H9 (cell line): ENCODE measurements around the gene CRABP2. TPM values are rescaled to one million over a fixed set of nuclear protein-coding genes. Genes with fewer than 3 reads are reported as not detected.

Experiments
- DNase-seq: peaks from one replicate; pipeline ENCODE4 v3.0.0-alpha.2; 2017
- H2AFZ ChIP-seq: one replicate; pipeline ENCODE4 v1.6.1; 2013; ENCODE audit warnings: mild to moderate bottlenecking, low read length, control low read depth, moderate library complexity
- H2AK5ac ChIP-seq: 2 replicates; pipeline ENCODE4 v1.6.1; 2013; ENCODE audit warnings: low read length, control low read depth, mixed read lengths; ENCODE audit not compliant: insufficient read length
- H2BK120ac ChIP-seq: one replicate; pipeline ENCODE4 v1.6.1; 2013; ENCODE audit warnings: low read depth, mild to moderate bottlenecking, low read length, control low read depth, inconsistent platforms; ENCODE audit not compliant: poor library complexity, severe bottlenecking
- H2BK12ac ChIP-seq: 2 replicates; pipeline ENCODE4 v1.6.1; 2013; ENCODE audit warnings: low read length, control low read depth, mixed read lengths, low read depth; ENCODE audit not compliant: insufficient read length
- H2BK15ac ChIP-seq: 2 replicates; pipeline ENCODE4 v1.6.1; 2013; ENCODE audit warnings: low read depth, low read length, control low read depth
- H2BK20ac ChIP-seq: one replicate; pipeline ENCODE4 v1.6.1; 2013; ENCODE audit warnings: low read depth, mild to moderate bottlenecking, low read length, control low read depth, inconsistent platforms; ENCODE audit not compliant: poor library complexity, severe bottlenecking
- H2BK5ac ChIP-seq: 2 replicates; pipeline ENCODE4 v1.6.1; 2013; ENCODE audit warnings: low read length, control low read depth, mixed read lengths; ENCODE audit not compliant: insufficient read length
- H3K14ac ChIP-seq: 2 replicates; pipeline ENCODE4 v1.6.1; 2013; ENCODE audit warnings: low read length, control low read depth; ENCODE audit not compliant: insufficient read depth
- H3K18ac ChIP-seq: 2 replicates; pipeline ENCODE4 v1.6.1; 2013; ENCODE audit warnings: low read depth, mild to moderate bottlenecking, mixed read lengths, low read length, control low read depth; ENCODE audit not compliant: insufficient read length
- H3K23ac ChIP-seq: 2 replicates; pipeline ENCODE4 v1.6.1; 2013; ENCODE audit warnings: low read length, control low read depth, mixed read lengths, low read depth; ENCODE audit not compliant: insufficient read length
- H3K23me2 ChIP-seq: 2 replicates; pipeline ENCODE4 v1.6.1; 2013; ENCODE audit warnings: low read depth, mild to moderate bottlenecking, mixed read lengths, low read length, control low read depth; ENCODE audit not compliant: insufficient read length, poor library complexity, severe bottlenecking
- H3K27ac ChIP-seq: 2 replicates; pipeline ENCODE4 v1.5.1; 2013; ENCODE audit warnings: low read length, control low read depth, mixed read lengths, low read depth; ENCODE audit not compliant: insufficient read length
- H3K27me3 ChIP-seq: 2 replicates; pipeline ENCODE4 v1.6.1; 2013; ENCODE audit warnings: low read length, control low read depth, inconsistent platforms; ENCODE audit not compliant: insufficient read depth
- H3K4ac ChIP-seq: 2 replicates; pipeline ENCODE4 v1.6.1; 2013; ENCODE audit warnings: low read depth, mild to moderate bottlenecking, control low read depth, inconsistent platforms, low read length, moderate library complexity
- H3K4me1 ChIP-seq: 2 replicates; pipeline ENCODE4 v1.6.1; 2013; ENCODE audit warnings: low read length, control low read depth, inconsistent platforms; ENCODE audit not compliant: insufficient read depth
- H3K4me2 ChIP-seq: 2 replicates; pipeline ENCODE4 v1.6.1; 2013; ENCODE audit warnings: low read length, control low read depth, mixed read lengths; ENCODE audit not compliant: insufficient read length, insufficient read depth
- H3K56ac ChIP-seq: 2 replicates; pipeline ENCODE4 v1.6.1; 2013; ENCODE audit warnings: low read depth, mild to moderate bottlenecking, mixed read lengths, low read length, control low read depth; ENCODE audit not compliant: insufficient read length
- H3K79me1 ChIP-seq: 2 replicates; pipeline ENCODE4 v1.6.1; 2013; ENCODE audit warnings: low read depth, mild to moderate bottlenecking, moderate library complexity, low read length, control low read depth, inconsistent platforms; ENCODE audit not compliant: insufficient read depth, poor library complexity, severe bottlenecking
- H3K79me2 ChIP-seq: 2 replicates; pipeline ENCODE4 v1.6.1; 2013; ENCODE audit warnings: low read length, control low read depth, inconsistent platforms; ENCODE audit not compliant: insufficient read depth
- H3K9ac ChIP-seq: 2 replicates; pipeline ENCODE4 v1.6.1; 2013; ENCODE audit warnings: low read length, control low read depth, mixed read lengths; ENCODE audit not compliant: insufficient read length; ENCODE audit errors: extremely low read depth
- H3K9me3 ChIP-seq: one replicate; pipeline ENCODE4 v1.6.1; 2013; ENCODE audit warnings: low read depth, low read length, inconsistent platforms; ENCODE audit not compliant: control insufficient read depth
- H3T11ph ChIP-seq: one replicate; pipeline ENCODE4 v1.6.1; 2013; ENCODE audit warnings: mild to moderate bottlenecking, low read length, control low read depth, inconsistent platforms
- H4K20me1 ChIP-seq: one replicate; pipeline ENCODE4 v1.6.1; 2013; ENCODE audit not compliant: control insufficient read depth, insufficient read length, insufficient read depth
- H4K5ac ChIP-seq: 2 replicates; pipeline ENCODE4 v1.6.1; 2013; ENCODE audit warnings: low read depth, mild to moderate bottlenecking, mixed read lengths, low read length, control low read depth; ENCODE audit not compliant: insufficient read length
- H4K8ac ChIP-seq: replicated peaks from 2 replicates; pipeline ENCODE4 v1.6.1; 2013; ENCODE audit warnings: low read length, control low read depth, mixed read lengths, low read depth; ENCODE audit not compliant: insufficient read length
- H4K91ac ChIP-seq: 2 replicates; pipeline ENCODE4 v1.6.1; 2013; ENCODE audit warnings: low read depth, mild to moderate bottlenecking, moderate library complexity, mixed read lengths, low read length, control low read depth; ENCODE audit not compliant: insufficient read length
- H3K27ac Mint-ChIP-seq, 3 experiments: 2 replicates in 2 of 3; 3 replicates in 1 of 3; pipeline ENCODE4 v1.8.0; 2020 to 2021; ENCODE audit warnings: mixed read lengths in 3 of 3, mild to moderate bottlenecking in 1 of 3, moderate library complexity in 1 of 3
- H3K27me3 Mint-ChIP-seq: 2 replicates; pipeline ENCODE4 v1.8.0; 2021; ENCODE audit warnings: low read depth, mild to moderate bottlenecking, moderate library complexity, mixed read lengths
- H3K36me3 Mint-ChIP-seq, 3 experiments: 2 replicates in 2 of 3; 3 replicates in 1 of 3; pipeline ENCODE4 v1.8.0; 2020 to 2021; ENCODE audit warnings: low read depth in 3 of 3, mixed read lengths in 3 of 3; ENCODE audit not compliant: insufficient read depth in 1 of 3
- H3K4me1 Mint-ChIP-seq, 2 experiments: 2 replicates each; pipeline ENCODE4 v1.8.0; 2020; ENCODE audit warnings: mixed read lengths in 2 of 2
- H3K4me3 Mint-ChIP-seq, 2 experiments: 2 replicates in 1 of 2; 3 replicates in 1 of 2; pipeline ENCODE4 v1.8.0; 2020 to 2021; ENCODE audit warnings: mild to moderate bottlenecking in 2 of 2, mixed read lengths in 2 of 2, moderate library complexity in 1 of 2
- H3K9me3 Mint-ChIP-seq, 2 experiments: 2 replicates in 1 of 2; 3 replicates in 1 of 2; pipeline ENCODE4 v1.8.0; 2020; ENCODE audit warnings: mild to moderate bottlenecking in 2 of 2, mixed read lengths in 2 of 2, moderate library complexity in 1 of 2
- WGBS: extraction: QIAGEN DNeasy Blood & Tissue Kit; methylation state at CpG from one replicate; pipeline ENCODE4 v1.1.7; 2013; ENCODE audit warnings: missing lambda C conversion rate, low lambda C conversion rate, mixed read lengths; ENCODE audit not compliant: insufficient read length; ENCODE audit errors: extremely low coverage; 5-methylcytosine and 5-hydroxymethylcytosine counted together
- total RNA-seq: library from RNA; stranded (reverse); gene quantifications from 2 replicates; pipeline ENCODE4 v1.2.1, GENCODE V29; 2021
- TF ChIP-seq, protein P1 (sequence below): fragments of 200-600 bp; sonication (generic); conservative IDR thresholded peaks from 3 replicates; pipeline ENCODE4 v1.8.0; 2021; ENCODE audit warnings: antibody characterized with exemption, mild to moderate bottlenecking

Gene CRABP2
- total RNA-seq, 1 experiment from 2014 or later: 184 TPM

DNA sequence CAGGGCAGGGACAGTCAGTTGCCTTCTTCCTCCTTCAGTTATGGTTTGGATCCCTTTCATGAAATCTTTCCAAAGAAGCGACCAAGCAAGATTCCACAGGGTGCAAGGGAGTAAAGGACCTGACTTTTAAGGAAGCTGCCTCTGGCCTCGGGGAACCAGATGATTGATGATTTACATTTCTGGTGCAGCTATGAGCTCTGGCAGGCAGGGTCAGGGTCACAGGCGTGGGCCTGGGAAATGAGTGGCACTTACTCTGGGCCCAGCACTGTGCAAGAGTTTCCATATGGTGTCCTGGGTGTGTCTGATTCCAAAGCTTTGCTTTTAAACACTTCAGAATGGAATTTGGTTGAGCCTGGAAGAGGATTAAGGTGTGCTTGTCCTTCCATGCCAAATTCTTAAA is 7.2 kb upstream of the CRABP2 start:
- Histone ChIP-seq H3T11ph (no peak overlapping the region), H2BK5ac (no peak overlapping the region), H3K79me2 (no peaks in the 10 kb centered on the region), H3K27ac (no peak overlapping the region), H3K18ac (no peak overlapping the region), H2BK120ac (no peak overlapping the region), H3K23ac (no peak overlapping the region), H2BK20ac (no peak overlapping the region), H2AK5ac (no peak overlapping the region), H3K4me2 (no peak overlapping the region), H3K4ac (no peak overlapping the region), H4K20me1 (no peaks in the 10 kb centered on the region), H2AFZ (no peak overlapping the region), H3K14ac (no peak overlapping the region), H2BK12ac (no peak overlapping the region), H3K79me1 (no peaks in the 10 kb centered on the region), H4K5ac (no peak overlapping the region), H4K91ac (no peak overlapping the region), H3K9ac (no peak overlapping the region), H3K23me2 (peaks cover 3% of the 10 kb centered on the region), H3K27me3 (no peaks in the 10 kb centered on the region), H4K8ac (no peak overlapping the region), H2BK15ac (no peak overlapping the region), H3K56ac (no peak overlapping the region), H3K4me1 (peaks cover 11% of the 10 kb centered on the region; the same call in 1 of the 2 replicates), H3K9me3 (no peaks in the 10 kb centered on the region)
- Mint-ChIP-seq H3K36me3 (peaks cover 0 to 12% (median 4%) of the 10 kb centered on the region in 3 experiments; a peak in 4 of 7 replicates), H3K4me3 (no peak overlapping the region), H3K27me3 (peaks cover 3% of the 10 kb centered on the region), H3K27ac (no peak overlapping the region; a peak in 1 of 7 replicates), H3K4me1 (peaks cover 56 to 66% of the 10 kb centered on the region in 2 experiments), H3K9me3 (no peaks in the 10 kb centered on the region)
- DNase-seq: no peak
- TF ChIP-seq, protein P1, sequence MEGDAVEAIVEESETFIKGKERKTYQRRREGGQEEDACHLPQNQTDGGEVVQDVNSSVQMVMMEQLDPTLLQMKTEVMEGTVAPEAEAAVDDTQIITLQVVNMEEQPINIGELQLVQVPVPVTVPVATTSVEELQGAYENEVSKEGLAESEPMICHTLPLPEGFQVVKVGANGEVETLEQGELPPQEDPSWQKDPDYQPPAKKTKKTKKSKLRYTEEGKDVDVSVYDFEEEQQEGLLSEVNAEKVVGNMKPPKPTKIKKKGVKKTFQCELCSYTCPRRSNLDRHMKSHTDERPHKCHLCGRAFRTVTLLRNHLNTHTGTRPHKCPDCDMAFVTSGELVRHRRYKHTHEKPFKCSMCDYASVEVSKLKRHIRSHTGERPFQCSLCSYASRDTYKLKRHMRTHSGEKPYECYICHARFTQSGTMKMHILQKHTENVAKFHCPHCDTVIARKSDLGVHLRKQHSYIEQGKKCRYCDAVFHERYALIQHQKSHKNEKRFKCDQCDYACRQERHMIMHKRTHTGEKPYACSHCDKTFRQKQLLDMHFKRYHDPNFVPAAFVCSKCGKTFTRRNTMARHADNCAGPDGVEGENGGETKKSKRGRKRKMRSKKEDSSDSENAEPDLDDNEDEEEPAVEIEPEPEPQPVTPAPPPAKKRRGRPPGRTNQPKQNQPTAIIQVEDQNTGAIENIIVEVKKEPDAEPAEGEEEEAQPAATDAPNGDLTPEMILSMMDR: no peak
- WGBS: no CpG with 5 or more reads among the region's 3 CpGs
